HG02885 (cell line): ENCODE data around the gene BABAM1.

Source experiments
- ATAC-seq: cut with Tn5 transposase; IDR thresholded peaks from one replicate; pipeline ENCODE4 v1.9.1; 2021; ENCODE audit warnings: mild to moderate bottlenecking; ENCODE audit not compliant: unreplicated experiment, poor library complexity

Gene BABAM1

GRCh38 chr19:17300992-17301619, 33.9 kb downstream of the BABAM1 start:
- no peak for ATAC-seq

- ATAC-seq, result no peak
These were observed 35.3 kb downstream of the BABAM1 start for GRCh38 chr19:17302391-17303166.

GRCh38 chr19:17303167-17303939, 36.1 kb downstream of the BABAM1 start, which contains the start of gene ABHD8:
ABHD8 (minus strand) TSS chr19:17303425; CDS start chr19:17301616, 1,809 bp downstream.
- ATAC-seq, result peak; percentile 64

- no peak for ATAC-seq
These were observed 36.7 kb downstream of the BABAM1 start for GRCh38 chr19:17303940-17304267.

- no peak for ATAC-seq
These were observed 37.4 kb downstream of the BABAM1 start for GRCh38 chr19:17304386-17305215.

- ATAC-seq, result no peak
These were observed 37.9 kb downstream of the BABAM1 start for GRCh38 chr19:17305216-17305516.

- ATAC-seq, result peak; percentile 65
These were observed 38.5 kb downstream of the BABAM1 start, which contains the start of gene MRPL34 for GRCh38 chr19:17305517-17306284. MRPL34 (plus strand) TSS chr19:17305872; CDS start chr19:17305893, 21 bp downstream.

GRCh38 chr19:17306285-17306714, 39.1 kb downstream of the BABAM1 start:
- ATAC-seq, result no peak

- no peak for ATAC-seq
These were observed 40.7 kb downstream of the BABAM1 start for GRCh38 chr19:17307876-17308377.

- ATAC-seq, result peak; percentile 66
These were observed 42.1 kb downstream of the BABAM1 start, which contains the start of gene DDA1 for GRCh38 chr19:17309198-17309964. DDA1 (plus strand) TSS chr19:17309563; CDS start chr19:17309655, 92 bp downstream.

- no peak for ATAC-seq
These were observed 42.8 kb downstream of the BABAM1 start for GRCh38 chr19:17309965-17310461.

GRCh38 chr19:17311455-17312188, 44.4 kb downstream of the BABAM1 start:
- ATAC-seq, result no peak

GRCh38 chr19:17312189-17313113, 45.2 kb downstream of the BABAM1 start:
- ATAC-seq, result no peak

GRCh38 chr19:17314007-17314593, 46.9 kb downstream of the BABAM1 start:
- ATAC-seq, result no peak

- ATAC-seq, result no peak
These were observed 51.7 kb downstream of the BABAM1 start for GRCh38 chr19:17318966-17319365.
